A549 treated with GW870086 at 1 μM for 4 hours (cell line): ENCODE results near the gene PCDHB8. TPM values are rescaled to one million over a fixed set of nuclear protein-coding genes. Genes with fewer than 3 reads are reported as not detected.

Experiments
- total RNA-seq: library from RNA; stranded (reverse); fragments of 200-300 nt; extraction: Qiagen RNA extraction; gene quantifications from 5 replicates; pipeline ENCODE4 v1.2.3, GENCODE V29; 2022; ENCODE audit warnings: low read depth

PCDHB8 gene
- 0.24 to 0.39 TPM (median 0.32 TPM) in 5 replicates for total RNA-seq

GRCh38 chr5:141177577-141178191 lies at the start of gene PCDHB8:
TSS of gene PCDHB8 (plus strand) at chr5:141177790. CDS start at chr5:141178035, 245 bp downstream.

GRCh38 chr5:141135030-141135717 lies 42.4 kb upstream of the PCDHB8 start, which contains the start of gene PCDHB5:
TSS of gene PCDHB5 (plus strand) at chr5:141135206. CDS start at chr5:141135435, 229 bp downstream.

GRCh38 chr5:141149812-141150211 lies 27.8 kb upstream of the PCDHB8 start, which contains the start of gene PCDHB6:
TSS of gene PCDHB6 (plus strand) at chr5:141150057. CDS start at chr5:141150258, 201 bp downstream.

GRCh38 chr5:141172381-141173204 lies 5.0 kb upstream of the PCDHB8 start, which contains the start of gene PCDHB7:
TSS of gene PCDHB7 (plus strand) at chr5:141172644. CDS start at chr5:141172836, 192 bp downstream.

GRCh38 chr5:141182248-141182647 lies 4.7 kb downstream of the PCDHB8 start, which contains the start of gene PCDHB16:
TSS of gene PCDHB16 (plus strand) at chr5:141182387. CDS start at chr5:141182560, 173 bp downstream.

GRCh38 chr5:141186897-141187512 lies 9.4 kb downstream of the PCDHB8 start, which contains the start of gene PCDHB9:
TSS of gene PCDHB9 (plus strand) at chr5:141187161. CDS start at chr5:141187319, 158 bp downstream.

GRCh38 chr5:141192110-141192725 lies 14.6 kb downstream of the PCDHB8 start, which contains the start of gene PCDHB10:
TSS of gene PCDHB10 (plus strand) at chr5:141192353. CDS start at chr5:141192553, 200 bp downstream.

GRCh38 chr5:141199359-141200235 lies 22.0 kb downstream of the PCDHB8 start, which contains the start of gene PCDHB11:
TSS of gene PCDHB11 (plus strand) at chr5:141199627. CDS start at chr5:141199775, 148 bp downstream.

GRCh38 chr5:141208478-141208877 lies 30.9 kb downstream of the PCDHB8 start, which contains the start of gene PCDHB12:
TSS of gene PCDHB12 (plus strand) at chr5:141208719. CDS start at chr5:141208908, 189 bp downstream.

GRCh38 chr5:141213656-141214339 lies 36.2 kb downstream of the PCDHB8 start, which contains the start of gene PCDHB13:
TSS of gene PCDHB13 (plus strand) at chr5:141213919. CDS start at chr5:141214124, 205 bp downstream.

GRCh38 chr5:141223112-141223783 lies 45.7 kb downstream of the PCDHB8 start, which contains the start of gene PCDHB14:
TSS of gene PCDHB14 (plus strand) at chr5:141223343. CDS start at chr5:141223506, 163 bp downstream.

Other genes starting within 250 kb of the PCDHB8 start
- gene PCDHAC2, start 211.3 kb upstream of the PCDHB8 start, total RNA-seq = 4.0 to 5.0 TPM (median 4.4 TPM) in 5 replicates
- gene PCDHB1, start 126.4 kb upstream of the PCDHB8 start, total RNA-seq = not detected in 5 replicates
- 3.3 to 4.1 TPM (median 3.4 TPM) in 5 replicates for gene PCDHB2, start 83.2 kb upstream of the PCDHB8 start, total RNA-seq
- gene PCDHB3, start 77.3 kb upstream of the PCDHB8 start, total RNA-seq = 0.05 TPM in 1 of 5 replicates, not detected in the others
- gene PCDHB4, start 56.0 kb upstream of the PCDHB8 start, total RNA-seq = 0.03 to 0.11 TPM (median 0.08 TPM) in 3 of 5 replicates, not detected in the others
- 0.94 to 1.8 TPM (median 1.5 TPM) in 5 replicates for gene PCDHB5, start 42.6 kb upstream of the PCDHB8 start, total RNA-seq
- 0.81 to 1.2 TPM (median 0.89 TPM) in 5 replicates for gene PCDHB6, start 27.7 kb upstream of the PCDHB8 start, total RNA-seq
- gene PCDHB7, start 5.1 kb upstream of the PCDHB8 start, total RNA-seq = not detected in 5 replicates
- gene PCDHB16, start 4.6 kb downstream of the PCDHB8 start, total RNA-seq = 0.05 to 0.15 TPM (median 0.06 TPM) in 4 of 5 replicates, not detected in the other
- 0.05 TPM in 1 of 5 replicates, not detected in the others for gene PCDHB9, start 9.4 kb downstream of the PCDHB8 start, total RNA-seq
- gene PCDHB10, start 14.6 kb downstream of the PCDHB8 start, total RNA-seq = 0.05 TPM in 2 of 5 replicates, not detected in the others
- gene PCDHB11, start 21.8 kb downstream of the PCDHB8 start, total RNA-seq = 0.08 to 0.12 TPM (median 0.10 TPM) in 4 of 5 replicates, not detected in the other
- not detected in 5 replicates for gene PCDHB12, start 30.9 kb downstream of the PCDHB8 start, total RNA-seq
- 0.03 to 0.07 TPM (median 0.07 TPM) in 4 of 5 replicates, not detected in the other for gene PCDHB13, start 36.1 kb downstream of the PCDHB8 start, total RNA-seq
- gene PCDHB14, start 45.6 kb downstream of the PCDHB8 start, total RNA-seq = 0.02 to 0.13 TPM (median 0.07 TPM) in 5 replicates
- 0.05 to 0.16 TPM (median 0.09 TPM) in 3 of 5 replicates, not detected in the others for gene PCDHB15, start 67.6 kb downstream of the PCDHB8 start, total RNA-seq
- not detected in 5 replicates for gene SLC25A2, start 126.3 kb downstream of the PCDHB8 start, total RNA-seq
- gene TAF7, start 143.0 kb downstream of the PCDHB8 start, total RNA-seq = 63.2 to 78.4 TPM (median 73.8 TPM) in 5 replicates
- gene PCDHGA1, start 152.7 kb downstream of the PCDHB8 start, total RNA-seq = 0.29 to 0.38 TPM (median 0.32 TPM) in 5 replicates
- gene PCDHGA2, start 161.0 kb downstream of the PCDHB8 start, total RNA-seq = 0.45 to 0.72 TPM (median 0.70 TPM) in 5 replicates
- not detected in 5 replicates for gene PCDHGA3, start 166.0 kb downstream of the PCDHB8 start, total RNA-seq
- gene PCDHGB1, start 172.3 kb downstream of the PCDHB8 start, total RNA-seq = 1.6 to 2.1 TPM (median 1.9 TPM) in 5 replicates
- gene PCDHGA4, start 177.2 kb downstream of the PCDHB8 start, total RNA-seq = 0.07 to 0.18 TPM (median 0.14 TPM) in 5 replicates
- gene PCDHGB2, start 182.2 kb downstream of the PCDHB8 start, total RNA-seq = 0.05 to 0.19 TPM (median 0.10 TPM) in 5 replicates
- 0.08 to 0.22 TPM (median 0.12 TPM) in 5 replicates for gene PCDHGA5, start 186.4 kb downstream of the PCDHB8 start, total RNA-seq
- 0.16 to 0.31 TPM (median 0.22 TPM) in 5 replicates for gene PCDHGB3, start 192.5 kb downstream of the PCDHB8 start, total RNA-seq
- 0.13 to 0.26 TPM (median 0.14 TPM) in 5 replicates for gene PCDHGA6, start 196.1 kb downstream of the PCDHB8 start, total RNA-seq
- gene PCDHGA7, start 205.0 kb downstream of the PCDHB8 start, total RNA-seq = 0.59 to 1.1 TPM (median 0.95 TPM) in 5 replicates
- 0.74 to 1.00 TPM (median 0.79 TPM) in 5 replicates for gene PCDHGB4, start 209.9 kb downstream of the PCDHB8 start, total RNA-seq
- gene PCDHGA8, start 214.8 kb downstream of the PCDHB8 start, total RNA-seq = 0.02 to 0.13 TPM (median 0.07 TPM) in 3 of 5 replicates, not detected in the others
- 1.9 to 2.7 TPM (median 2.3 TPM) in 5 replicates for gene PCDHGB5, start 220.2 kb downstream of the PCDHB8 start, total RNA-seq
- gene PCDHGA9, start 225.0 kb downstream of the PCDHB8 start, total RNA-seq = 0.05 to 0.10 TPM (median 0.07 TPM) in 4 of 5 replicates, not detected in the other
- gene PCDHGB6, start 230.2 kb downstream of the PCDHB8 start, total RNA-seq = 0.07 to 0.16 TPM (median 0.12 TPM) in 5 replicates
- 0.02 TPM in 1 of 5 replicates, not detected in the others for gene PCDHGA10, start 235.2 kb downstream of the PCDHB8 start, total RNA-seq
- 0.03 to 0.06 TPM in 2 of 5 replicates, not detected in the others for gene PCDHGB7, start 239.9 kb downstream of the PCDHB8 start, total RNA-seq
- gene PCDHGA11, start 243.3 kb downstream of the PCDHB8 start, total RNA-seq = 0.03 to 0.07 TPM in 2 of 5 replicates, not detected in the others